WERI-Rb-1 (cell line): ENCODE measurements around the gene GABBR1.

ENCODE experiments used
- DNase-seq: peaks from one replicate; pipeline ENCODE4 v3.0.0-alpha.2; 2020
- H3K27ac ChIP-seq: fragments of 250-450 bp; sonication (Bioruptor Pico); 2 replicates; pipeline ENCODE4 v1.5.1; 2020; ENCODE audit warnings: mild to moderate bottlenecking, moderate library complexity
- H3K27me3 ChIP-seq: fragments of 250-450 bp; sonication (Bioruptor Pico); 2 replicates; pipeline ENCODE4 v1.5.1; 2021; ENCODE audit warnings: mild to moderate bottlenecking, low read depth, moderate library complexity; ENCODE audit not compliant: insufficient read depth, severe bottlenecking
- H3K36me3 ChIP-seq: fragments of 250-450 bp; sonication (Bioruptor Pico); 2 replicates; pipeline ENCODE4 v1.5.1; 2020; ENCODE audit warnings: mild to moderate bottlenecking, moderate library complexity
- H3K4me3 ChIP-seq: 2 replicates; pipeline ENCODE4 v1.5.1; 2011; ENCODE audit warnings: low read depth, mild to moderate bottlenecking, control low read depth, low read length
- H3K9me3 ChIP-seq: fragments of 250-450 bp; sonication (Bioruptor Pico); 2 replicates; pipeline ENCODE4 v1.5.1; 2021; ENCODE audit warnings: mild to moderate bottlenecking, moderate library complexity; ENCODE audit not compliant: severe bottlenecking
- CTCF ChIP-seq: IDR thresholded peaks from 2 replicates; pipeline ENCODE4 v1.5.1; 2011; ENCODE audit warnings: low read depth, mild to moderate bottlenecking, control low read depth, inconsistent platforms, low read length

Gene GABBR1

GRCh38 chr6:29558439-29559079 is 74.4 kb downstream of the GABBR1 start:
- Histone ChIP-seq H3K36me3 (no peaks in the 10 kb centered on the region), H3K9me3 (peaks cover 15% of the 10 kb centered on the region), H3K4me3 (no peak overlapping the region), H3K27ac (no peak overlapping the region), H3K27me3 (peaks cover 100% of the 10 kb centered on the region)
- TF ChIP-seq CTCF, result no peak
- no peak for DNase-seq

GRCh38 chr6:29557320-29557719 is 75.7 kb downstream of the GABBR1 start:
- Histone ChIP-seq H3K4me3 (no peak overlapping the region), H3K36me3 (no peaks in the 10 kb centered on the region), H3K27ac (no peak overlapping the region), H3K9me3 (peaks cover 25% of the 10 kb centered on the region), H3K27me3 (peaks cover 100% of the 10 kb centered on the region)
- no peak for TF ChIP-seq CTCF
- DNase-seq, result no peak

- Histone ChIP-seq H3K9me3 (peaks cover 25% of the 10 kb centered on the region), H3K27me3 (peaks cover 99% of the 10 kb centered on the region), H3K4me3 (no peak overlapping the region), H3K36me3 (no peaks in the 10 kb centered on the region), H3K27ac (no peak overlapping the region)
- DNase-seq, result no peak
- no peak for TF ChIP-seq CTCF
These were observed 78.2 kb downstream of the GABBR1 start for GRCh38 chr6:29554764-29555163.

GRCh38 chr6:29553268-29554057 is 79.5 kb downstream of the GABBR1 start:
- no peak overlapping the region for H3K4me3 ChIP-seq

GRCh38 chr6:29552512-29553051 is 80.4 kb downstream of the GABBR1 start:
- H3K27me3 ChIP-seq, result peaks cover 96% of the 10 kb centered on the region
- no peaks in the 10 kb centered on the region for H3K36me3 ChIP-seq
- no peak overlapping the region for H3K4me3 ChIP-seq
- DNase-seq, result no peak
- H3K27ac ChIP-seq, result no peak overlapping the region
- no peak for TF ChIP-seq CTCF
- H3K9me3 ChIP-seq, result peaks cover 25% of the 10 kb centered on the region

More at GRCh38 chr6:29553268-29554057, 79.5 kb downstream of the GABBR1 start:
- Histone ChIP-seq H3K36me3 (no peaks in the 10 kb centered on the region), H3K27me3 (peaks cover 99% of the 10 kb centered on the region), H3K27ac (no peak overlapping the region), H3K9me3 (peaks cover 25% of the 10 kb centered on the region)
- TF ChIP-seq CTCF, result no peak
- no peak for DNase-seq
